Heart left ventricle (tissue), 16 donors: ENCODE measurements around the gene USHBP1. TPM values are rescaled to one million over a fixed set of nuclear protein-coding genes. Genes with fewer than 3 reads are reported as not detected.
A peak's percentile ranks its signal among the peaks of the same experiment; 100 is the strongest.

Experiments
- ATAC-seq, 4 donors: fragments of 200-7000 bp; cut with Tn5 transposase; one replicate each; pipeline ENCODE4 v1.9.1; 2020 to 2022; ENCODE audit warnings: moderate library complexity in 4 of 4, mild to moderate bottlenecking in 3 of 4, moderate number of reproducible peaks in 1 of 4
- DNase-seq, 5 donors: peaks; one replicate each; pipeline ENCODE4 v3.0.0-alpha.2; 2020
- H3K27ac ChIP-seq, 12 donors: fragments of 200-600 bp; sonication (generic) in 4 of 12; one replicate each; pipeline versions ENCODE4 v1.5.0 to v1.8.0; 2016 to 2022; ENCODE audit warnings: mild to moderate bottlenecking in 2 of 12
- H3K27me3 ChIP-seq, 9 donors: fragments of 200-600 bp; sonication (generic) in 2 of 9; one replicate each; pipeline versions ENCODE4 v1.5.1 to v1.8.0; 2016 to 2022; ENCODE audit warnings: mild to moderate bottlenecking in 3 of 9
- H3K36me3 ChIP-seq, 9 donors: fragments of 200-600 bp; sonication (generic) in 2 of 9; one replicate each; pipeline versions ENCODE4 v1.5.0 to v1.8.0; 2018 to 2022; ENCODE audit warnings: mild to moderate bottlenecking in 2 of 9
- H3K4me1 ChIP-seq, 12 donors: fragments of 200-600 bp; sonication (generic) in 4 of 12; one replicate each; pipeline versions ENCODE4 v1.5.0 to v1.8.0; 2016 to 2022; ENCODE audit warnings: mild to moderate bottlenecking in 3 of 12
- H3K4me3 ChIP-seq, 12 donors: fragments of 200-600 bp; sonication (generic) in 4 of 12; one replicate each; pipeline versions ENCODE4 v1.5.0 to v1.8.0; 2017 to 2022; ENCODE audit warnings: mild to moderate bottlenecking in 9 of 12, moderate library complexity in 4 of 12
- H3K9me3 ChIP-seq, 12 donors: fragments of 200-600 bp; sonication (generic) in 4 of 12; one replicate each; pipeline versions ENCODE4 v1.5.0 to v1.8.0; 2016 to 2022; ENCODE audit warnings: mild to moderate bottlenecking in 1 of 12
- POLR2A ChIP-seq, 2 donors: fragments of 450-650 bp; IDR thresholded peaks; one replicate each; pipeline ENCODE4 v1.6.1; 2017; ENCODE audit warnings: antibody characterized with exemption in 2 of 2, mild to moderate bottlenecking in 2 of 2, moderate library complexity in 2 of 2
- WGBS, 4 donors: extraction: QIAGEN DNeasy Blood & Tissue Kit in 2 of 4; methylation state at CpG; one replicate each; pipeline versions ENCODE4 v1.1.5 to v1.1.7; 2013 to 2018; 5-methylcytosine and 5-hydroxymethylcytosine counted together
- intact Hi-C, 10 donors: fragments of 100-400 bp; cut with DNase I; formaldehyde crosslinking; loops; one replicate each; pipeline versions ENCODE4 v1.11.1 to v1.14.2; 2022
- polyA plus RNA-seq, 2 donors: library from polyadenylated mRNA; stranded (reverse); fragments of 200-250 nt; gene quantifications; one replicate each; pipeline ENCODE4 v1.2.3, GENCODE V29; 2013
- total RNA-seq, 9 donors: library from RNA; depleted of rRNA in 2 of 9; stranded (reverse); fragments of >200 nt in 2 of 9; fragmentation: NEBNext Ultra II Directional in 3 of 9; extraction: Animal tissue kit (Norgen Biotek cat#: 25700) in 3 of 9; gene quantifications; one replicate each; pipeline versions ENCODE4 v1.1.0 to v1.2.4, GENCODE V29; 2016 to 2023
- TF ChIP-seq, protein P1 (sequence below), 12 donors: fragments of 200-600 bp; sonication (generic) in 4 of 12; IDR thresholded peaks; one replicate each; pipeline versions ENCODE4 v1.5.0 to v1.8.0; 2018 to 2022; ENCODE audit warnings: antibody characterized with exemption in 12 of 12, mild to moderate bottlenecking in 5 of 12
- donor health status: ischemic (EF 13 %, LVEDD 7.1; RV severe dilation, severe dysfunction).
- donor health status: healthy with polysubstance abuse.
- donor health status: DM: no; HTN: yes; CAD: no.
- donor health status: DM: no; HTN: no; CAD: no.
- donor health status: ischemic (EF 25% LVEDD 6.9; RV normal size, moderate dysfunction).
- donor health status: ischemic (EF 25% LVEDD 5.7; RV mildly dilated, moderate dysfunction).
- donor health status: healthy.
- donor health status: DM: yes; HTN: yes; CAD: no.
- donor health status: ischemic (EF 35%, LVEDD 5.7; RV mildly dilated, moderate dysfunction).
- donor health status: nonischemic (EF 11% LVEDD 7.7; RV severe dilation, severe dysfunction).
- donor health status: DM: yes; HTN: yes; CAD: no.
- donor health status: PGD.
- donor health status: ischemic (EF 29% LVEDD 5.4; RV normal size, mild dysfunction).
- donor health status: nonischemic (EF 23%, LVEDD 6.1; RV moderate dilation, normal function).

The USHBP1 gene
- total and polyA plus RNA-seq, 11 donors, result 3.7 to 14.6 (median 7.7) TPM

DNA sequence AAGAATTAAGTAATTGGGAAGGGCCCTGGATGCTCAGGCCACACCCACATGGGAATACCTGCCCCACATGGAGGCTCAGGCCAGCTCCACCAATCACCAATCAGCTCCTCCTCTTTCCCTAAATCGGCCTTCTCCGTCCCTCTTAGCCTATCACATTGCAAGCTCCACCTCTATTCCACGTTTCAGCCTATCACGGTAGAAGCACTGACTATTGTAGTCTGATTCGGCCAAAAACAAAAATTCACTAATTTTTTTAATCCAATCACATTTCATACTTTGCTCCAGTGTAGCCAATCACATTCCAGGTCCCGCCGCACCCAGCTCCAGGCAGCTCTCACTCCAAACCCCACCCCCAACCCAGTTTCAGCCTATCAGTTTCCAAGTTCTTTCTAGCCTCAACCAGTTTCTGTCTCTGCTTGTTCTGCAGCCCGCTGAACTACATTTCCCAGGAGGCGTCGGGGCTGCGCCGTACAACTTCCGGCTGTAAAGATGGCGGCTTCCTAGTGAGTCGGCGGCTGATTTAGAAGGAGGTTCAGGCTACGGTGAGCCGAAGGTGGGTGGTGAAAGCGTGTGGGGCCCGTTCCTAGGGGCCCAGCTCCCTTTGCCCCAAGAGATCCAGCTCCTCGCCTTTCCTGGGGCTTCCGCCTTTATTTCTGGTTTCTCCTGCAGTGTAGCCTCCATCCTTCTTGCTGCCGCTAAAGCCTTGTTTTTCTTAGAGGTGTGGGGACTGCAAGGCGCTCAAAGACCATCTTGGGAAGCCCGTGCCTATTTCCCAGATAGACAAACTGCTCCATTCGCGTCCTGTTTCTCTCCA lies 2.6 kb upstream of the USHBP1 start, which contains the start of gene BABAM1:
BABAM1 (plus strand) TSS at position 469 of the 814 bp plus-strand sequence. CDS start 1,364 bp downstream, outside the sequence.
- peaks cover 0 to 37% (median 32%) of the 10 kb centered on the region in 9 donors for H3K36me3 ChIP-seq
- peak; percentile 94 to 98 (median 97) for DNase-seq
- peaks cover 0 to 23% (median 15%) of the 10 kb centered on the region in 12 donors for H3K4me1 ChIP-seq
- peak within 1 kb of the TSS in 11 of 12 donors; percentile 62 to 96 (median 76) for H3K27ac ChIP-seq
- TF ChIP-seq POLR2A (IDR thresholded peaks at IDR 0.05), result peak in 1 of 2 donors; percentile 46
- TF ChIP-seq, protein P1, sequence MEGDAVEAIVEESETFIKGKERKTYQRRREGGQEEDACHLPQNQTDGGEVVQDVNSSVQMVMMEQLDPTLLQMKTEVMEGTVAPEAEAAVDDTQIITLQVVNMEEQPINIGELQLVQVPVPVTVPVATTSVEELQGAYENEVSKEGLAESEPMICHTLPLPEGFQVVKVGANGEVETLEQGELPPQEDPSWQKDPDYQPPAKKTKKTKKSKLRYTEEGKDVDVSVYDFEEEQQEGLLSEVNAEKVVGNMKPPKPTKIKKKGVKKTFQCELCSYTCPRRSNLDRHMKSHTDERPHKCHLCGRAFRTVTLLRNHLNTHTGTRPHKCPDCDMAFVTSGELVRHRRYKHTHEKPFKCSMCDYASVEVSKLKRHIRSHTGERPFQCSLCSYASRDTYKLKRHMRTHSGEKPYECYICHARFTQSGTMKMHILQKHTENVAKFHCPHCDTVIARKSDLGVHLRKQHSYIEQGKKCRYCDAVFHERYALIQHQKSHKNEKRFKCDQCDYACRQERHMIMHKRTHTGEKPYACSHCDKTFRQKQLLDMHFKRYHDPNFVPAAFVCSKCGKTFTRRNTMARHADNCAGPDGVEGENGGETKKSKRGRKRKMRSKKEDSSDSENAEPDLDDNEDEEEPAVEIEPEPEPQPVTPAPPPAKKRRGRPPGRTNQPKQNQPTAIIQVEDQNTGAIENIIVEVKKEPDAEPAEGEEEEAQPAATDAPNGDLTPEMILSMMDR (IDR thresholded peaks at IDR 0.05), result no peak
- peak; percentile 96 to 98 (median 97) for ATAC-seq
- no peaks in the 10 kb centered on the region for H3K9me3 ChIP-seq
- H3K27me3 ChIP-seq, result no peaks in the 10 kb centered on the region
- WGBS, 4 donors, result 0 to 1% (median 0%) methylated on average over 26 to 27 of the region's 27 CpGs
- peak within 1 kb of the TSS; percentile 58 to 96 (median 80) for H3K4me3 ChIP-seq
- intact Hi-C loops, result loop anchor here in 1 of 10 donors (2.0 to 10.0 kb wide), 3 partner anchors 52 to 192 kb away; partner anchors contain the start of genes GTPBP3, HAUS8, MYO9B and USE1

DNA sequence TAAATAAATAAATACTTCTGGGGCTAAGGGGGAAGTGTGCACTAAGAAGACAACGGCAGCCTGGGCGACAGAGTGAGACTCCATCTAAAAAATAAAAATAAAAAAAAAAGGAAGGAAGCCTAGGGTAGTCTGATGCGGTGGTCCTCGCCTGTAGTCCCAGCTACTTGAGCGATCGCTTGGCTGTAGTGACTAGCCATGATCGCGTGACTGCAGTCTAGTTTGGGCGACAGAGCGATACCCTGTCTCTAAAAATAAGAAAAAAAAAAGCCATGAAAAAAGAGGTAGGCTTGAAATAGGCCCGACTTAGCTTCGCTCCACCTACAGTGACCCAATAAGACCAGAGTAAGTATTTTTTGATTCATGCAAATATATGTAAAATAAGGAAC lies 2.0 kb upstream of the USHBP1 start:
- WGBS, 4 donors, result 73 to 80% (median 77%) methylated on average over 12 of the region's 12 CpGs
- TF ChIP-seq POLR2A (IDR thresholded peaks at IDR 0.05), result no peak
- TF ChIP-seq, protein P1 (IDR thresholded peaks at IDR 0.05), result no peak
- intact Hi-C loops, result loop anchor here in 1 of 10 donors (2.0 to 10.0 kb wide), 3 partner anchors 52 to 192 kb away; partner anchors contain the start of genes GTPBP3, HAUS8, MYO9B and USE1
- Histone ChIP-seq H3K27ac (peak overlapping the region in 10 of 12 donors; percentile 8 to 96 (median 69)), H3K4me1 (peaks cover 0 to 23% (median 15%) of the 10 kb centered on the region in 12 donors), H3K27me3 (no peaks in the 10 kb centered on the region), H3K4me3 (peak overlapping the region in 4 of 12 donors; percentile 22 to 96 (median 86)), H3K36me3 (peaks cover 0 to 33% (median 26%) of the 10 kb centered on the region in 9 donors), H3K9me3 (no peaks in the 10 kb centered on the region)
- DNase-seq, result no peak
- no peak for ATAC-seq

DNA sequence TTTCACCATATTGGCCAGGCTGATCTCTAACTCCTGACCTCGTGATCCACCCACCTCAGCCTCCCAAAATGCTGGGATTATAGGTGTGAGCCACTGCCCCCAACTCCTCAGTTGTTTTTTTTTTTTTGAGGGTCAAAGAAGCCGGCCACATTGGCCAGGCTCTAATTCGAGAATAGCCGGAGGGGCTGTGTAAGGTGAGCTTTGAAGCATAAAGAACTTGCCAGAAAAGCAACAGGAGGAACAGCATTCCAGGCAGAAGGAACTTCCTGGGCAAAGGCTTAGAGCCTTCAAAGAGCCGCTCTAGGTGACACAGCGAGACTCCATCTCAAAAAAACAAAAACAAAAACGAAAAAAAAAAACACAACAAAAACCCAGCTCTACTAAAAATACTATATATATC lies 1.5 kb upstream of the USHBP1 start:
- intact Hi-C loops, result loop anchor here in 1 of 10 donors (2.0 to 10.0 kb wide), 3 partner anchors 51 to 191 kb away; partner anchors contain the start of genes GTPBP3, HAUS8, MYO9B and USE1
- peak overlapping the region in 7 of 12 donors; percentile 23 to 96 (median 81) for H3K27ac ChIP-seq
- ATAC-seq, result no peak

More for the DNA sequence above, 1.5 kb upstream of the USHBP1 start:
- TF ChIP-seq POLR2A (IDR thresholded peaks at IDR 0.05), result no peak
- TF ChIP-seq, protein P1 (IDR thresholded peaks at IDR 0.05), result no peak
- Histone ChIP-seq H3K4me1 (peaks cover 0 to 23% (median 15%) of the 10 kb centered on the region in 12 donors), H3K9me3 (no peaks in the 10 kb centered on the region), H3K36me3 (peaks cover 0 to 28% (median 20%) of the 10 kb centered on the region in 9 donors), H3K4me3 (no peak overlapping the region), H3K27me3 (no peaks in the 10 kb centered on the region)
- no peak for DNase-seq
- 92 to 95% (median 94%) methylated on average over 7 of the region's 7 CpGs for WGBS, 4 donors
